HG03354 (cell line): ENCODE data around the gene CD81.

Experiments
- ATAC-seq: cut with Tn5 transposase; IDR thresholded peaks from one replicate; pipeline ENCODE4 v1.9.1; 2021; ENCODE audit warnings: mild to moderate bottlenecking; ENCODE audit not compliant: unreplicated experiment, poor library complexity, severe bottlenecking

Gene CD81

DNA sequence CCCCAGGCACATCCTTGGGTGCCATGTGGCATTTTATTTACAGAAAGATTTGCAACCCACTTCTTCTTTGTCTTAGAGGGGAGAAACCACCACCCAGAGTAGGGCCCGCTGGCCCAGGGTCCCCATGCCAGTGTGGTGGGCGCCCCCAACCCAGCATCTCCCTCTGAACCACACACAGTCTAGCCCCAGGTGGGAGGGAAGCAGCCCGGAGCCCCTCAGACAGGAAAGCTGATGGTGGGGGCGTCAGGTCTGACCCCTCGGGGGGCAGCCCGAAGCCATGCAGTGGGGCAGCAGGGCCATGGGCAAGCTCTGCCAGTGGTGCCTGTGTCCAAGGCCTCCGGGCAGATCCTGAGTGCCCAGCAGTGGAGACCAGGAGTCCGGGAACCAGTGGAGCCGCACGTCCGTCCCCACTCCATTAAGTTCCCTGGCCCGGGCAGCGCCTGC, 55.5 kb downstream of the CD81 start:
- no peak for ATAC-seq

DNA sequence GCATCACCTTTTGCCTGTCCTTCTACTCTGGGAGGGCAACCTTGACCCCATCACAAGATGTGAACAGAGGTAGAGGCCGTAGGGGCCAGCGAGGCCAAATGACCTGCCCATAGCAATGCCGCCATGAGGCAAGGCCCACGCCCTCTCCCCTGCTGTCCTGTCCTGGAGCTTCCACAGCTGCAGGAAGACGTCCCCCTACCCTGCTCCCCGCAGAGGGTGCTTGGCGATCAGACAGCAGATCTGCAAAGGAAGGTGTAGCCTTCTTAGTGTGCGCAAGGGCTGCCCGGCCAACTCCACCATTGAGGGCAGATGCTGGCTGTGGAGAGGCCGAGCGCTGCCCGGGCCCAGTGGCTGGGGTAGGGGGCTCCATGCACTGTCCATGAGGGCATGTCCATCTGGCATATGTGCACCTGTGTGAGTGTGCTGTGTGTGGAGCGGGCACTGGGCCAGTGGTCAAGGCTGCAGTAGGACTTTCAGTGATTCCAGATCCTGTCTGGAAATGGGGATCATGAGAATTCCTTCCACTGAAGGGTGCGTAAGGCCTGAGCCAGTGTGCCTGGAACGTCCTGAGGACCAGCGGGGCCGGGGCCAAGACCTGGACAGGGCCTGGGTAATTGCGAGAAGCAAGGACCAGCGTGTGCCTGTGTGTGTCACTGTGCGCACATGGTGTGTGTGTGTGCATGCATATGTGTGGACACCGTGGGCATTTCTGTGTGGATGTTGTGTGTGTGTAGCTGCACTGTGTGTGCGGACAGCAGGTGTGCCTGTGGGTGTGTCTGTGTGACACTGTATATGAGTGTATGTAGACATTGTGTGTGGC, 56.2 kb downstream of the CD81 start:
- no peak for ATAC-seq

DNA sequence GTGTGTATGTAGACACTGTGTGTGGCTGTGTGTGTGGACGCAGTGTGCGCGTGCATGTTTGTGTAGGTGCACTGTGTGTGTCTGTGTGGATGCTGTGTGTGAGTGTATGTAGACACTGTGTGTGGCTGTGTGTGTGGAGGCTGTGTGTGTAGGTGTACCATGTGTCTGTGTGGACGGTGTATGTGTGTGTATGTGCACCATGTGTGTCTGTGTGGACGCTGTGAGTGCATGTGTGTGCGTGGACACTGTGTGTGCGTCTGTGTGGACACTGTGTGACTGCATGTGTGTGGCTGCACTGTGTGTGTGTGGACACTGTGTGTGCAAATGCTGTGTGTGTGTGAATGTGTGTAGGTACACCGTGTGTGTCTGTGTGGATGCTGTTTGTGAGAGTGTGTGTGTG, 56.9 kb downstream of the CD81 start:
- ATAC-seq, result no peak

DNA sequence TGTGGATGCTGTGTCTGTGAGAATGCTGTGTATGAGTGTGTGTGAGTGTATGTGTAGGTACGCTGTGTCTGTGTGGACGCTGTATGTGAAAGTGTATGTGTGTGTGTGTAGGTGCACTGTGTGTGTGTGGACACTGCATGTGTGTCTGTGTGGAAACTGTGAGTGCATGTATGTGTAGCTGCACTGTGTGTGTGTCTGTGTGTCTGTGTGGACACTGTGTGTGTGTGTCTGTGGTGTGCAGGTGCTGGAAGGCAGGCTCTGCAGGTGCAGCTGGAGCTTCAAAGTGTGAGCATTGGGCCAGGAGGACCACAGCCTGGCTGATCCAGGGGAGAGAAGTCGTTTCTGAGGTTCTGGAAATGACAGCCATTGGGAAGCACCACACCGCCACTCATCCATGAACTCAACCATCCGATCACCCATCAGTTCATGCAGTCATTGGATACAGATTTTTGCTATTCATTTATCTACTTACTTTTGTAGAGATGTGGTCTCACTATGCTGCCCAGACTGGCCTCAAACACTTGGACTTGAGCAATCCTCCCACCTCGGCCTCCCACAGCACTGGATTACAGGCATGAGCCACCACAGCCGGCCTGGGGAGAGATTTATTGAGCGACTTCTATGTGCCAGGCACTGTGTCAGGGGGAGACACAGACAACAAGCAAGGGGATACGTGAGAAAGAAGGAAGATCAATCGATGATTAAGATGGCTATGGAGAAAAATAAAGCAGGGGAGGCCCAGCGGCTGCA, 57.6 kb downstream of the CD81 start:
- no peak for ATAC-seq

DNA sequence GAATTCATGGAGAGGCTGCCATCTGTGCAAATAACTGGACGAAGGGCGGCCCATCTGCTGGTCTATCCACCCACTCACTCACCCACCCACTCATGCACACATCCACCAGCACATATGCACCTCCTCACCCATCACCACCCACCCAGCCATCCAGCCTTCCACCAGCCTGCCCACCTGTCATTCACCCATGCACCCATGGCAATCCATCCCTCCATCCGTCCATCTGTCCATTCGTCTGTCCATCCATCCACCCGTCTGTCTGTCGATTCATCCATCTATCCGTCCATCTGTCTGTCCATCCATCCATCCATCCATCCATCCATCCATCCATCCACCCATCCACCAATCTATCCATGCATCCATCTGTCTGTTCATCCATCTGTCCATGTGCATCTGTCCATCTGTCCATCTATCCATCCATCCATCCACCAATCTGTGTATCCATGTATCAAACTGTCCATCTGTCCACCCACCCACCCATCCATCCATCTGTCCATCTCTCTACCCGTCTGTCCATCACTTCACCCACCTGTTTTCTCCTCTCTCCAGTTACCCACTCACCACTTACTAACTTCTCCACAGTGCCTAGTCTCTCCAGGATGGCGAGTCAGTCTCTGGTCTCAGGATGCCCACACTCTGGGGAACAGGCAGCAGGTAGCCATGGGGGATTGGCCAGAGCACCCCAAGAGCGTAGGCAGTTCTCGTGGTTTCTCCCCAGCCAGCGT, 58.3 kb downstream of the CD81 start:
- no peak for ATAC-seq

DNA sequence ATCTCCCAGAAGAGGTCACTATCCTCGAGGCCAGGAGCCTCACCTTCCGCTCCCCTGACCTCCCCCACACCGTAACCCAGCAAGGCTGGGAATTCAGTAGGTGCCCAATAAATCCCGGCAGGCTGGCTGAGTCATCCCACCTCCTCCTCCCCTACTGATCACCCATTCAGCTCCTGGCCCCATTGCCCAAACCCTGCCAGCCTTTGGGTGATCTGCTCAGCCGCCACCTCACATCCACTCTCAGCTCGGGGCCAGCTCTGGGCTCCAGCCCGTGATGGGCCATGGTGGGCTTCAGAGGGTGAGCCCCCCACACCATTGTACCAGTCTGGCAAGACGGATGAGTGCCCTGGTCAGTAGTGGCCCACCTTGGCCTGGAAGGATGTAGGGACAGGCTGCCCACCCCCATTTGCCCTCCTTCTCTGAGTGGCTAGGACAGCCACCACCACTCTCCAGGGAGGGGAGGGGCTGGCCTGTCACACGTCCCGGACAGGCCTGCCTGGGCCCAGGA, 59.0 kb downstream of the CD81 start:
- ATAC-seq, result no peak

DNA sequence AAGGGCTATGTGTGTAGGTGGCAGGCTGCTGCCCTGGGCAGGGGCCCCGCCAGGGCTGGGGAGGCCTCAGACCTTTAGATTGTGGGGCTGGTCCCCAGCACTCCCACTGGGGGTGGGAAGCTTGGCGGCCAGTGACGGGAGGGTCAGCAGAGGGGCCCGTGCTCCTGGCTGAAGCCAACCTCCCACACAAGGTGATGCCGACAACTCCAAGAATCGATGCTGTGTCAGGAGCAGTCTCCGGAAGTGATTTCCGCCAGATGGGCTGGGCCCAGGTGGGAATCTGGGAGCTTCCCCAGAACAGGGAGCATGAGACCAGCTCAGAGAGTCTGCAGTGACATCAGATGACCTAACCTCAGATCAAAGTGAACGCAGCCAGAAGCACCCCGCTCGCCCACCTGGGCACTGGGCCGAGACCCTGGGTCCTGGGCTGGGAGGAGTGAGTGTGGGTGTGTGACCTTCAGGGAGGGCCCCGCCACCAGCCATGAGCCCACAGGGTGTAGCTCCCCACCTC, 59.5 kb downstream of the CD81 start:
- ATAC-seq, result no peak

DNA sequence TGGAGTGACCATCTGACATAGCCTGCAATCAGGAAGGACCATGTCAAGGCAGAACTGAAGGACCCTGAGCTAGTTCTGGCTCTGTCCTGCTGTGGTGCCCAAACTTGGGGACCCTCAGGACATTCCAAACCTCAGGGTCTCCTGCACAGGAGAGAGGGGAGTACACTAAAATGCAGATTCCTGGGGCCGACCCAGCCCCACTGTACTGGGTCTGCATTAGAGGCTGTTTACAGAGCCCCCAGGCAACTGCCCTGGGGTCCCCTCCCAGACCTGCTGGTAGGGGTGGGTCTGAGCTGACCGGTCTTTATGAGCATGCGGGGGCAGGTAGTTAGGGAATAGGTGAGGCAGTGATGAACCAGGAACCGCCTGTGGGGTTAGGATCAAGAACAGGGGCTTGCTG, 60.4 kb downstream of the CD81 start:
- no peak for ATAC-seq

DNA sequence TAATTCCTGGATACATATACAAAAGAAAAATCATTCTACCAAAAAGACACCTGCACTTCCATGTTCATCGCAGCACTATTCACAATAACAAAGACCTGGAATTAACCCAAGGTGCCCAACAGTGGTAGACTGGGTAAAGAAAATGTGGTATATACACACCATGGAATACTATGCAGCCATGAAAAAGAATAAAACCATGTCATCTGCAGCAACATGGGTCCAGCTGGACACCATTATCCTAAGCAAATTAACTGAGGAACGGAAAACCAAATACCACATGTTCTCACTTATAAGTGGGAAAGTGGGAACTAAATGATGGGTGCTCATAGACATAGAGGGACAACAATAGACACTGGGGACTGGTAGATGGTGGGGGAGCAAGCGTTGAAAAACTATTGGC, 62.7 kb downstream of the CD81 start:
- no peak for ATAC-seq

DNA sequence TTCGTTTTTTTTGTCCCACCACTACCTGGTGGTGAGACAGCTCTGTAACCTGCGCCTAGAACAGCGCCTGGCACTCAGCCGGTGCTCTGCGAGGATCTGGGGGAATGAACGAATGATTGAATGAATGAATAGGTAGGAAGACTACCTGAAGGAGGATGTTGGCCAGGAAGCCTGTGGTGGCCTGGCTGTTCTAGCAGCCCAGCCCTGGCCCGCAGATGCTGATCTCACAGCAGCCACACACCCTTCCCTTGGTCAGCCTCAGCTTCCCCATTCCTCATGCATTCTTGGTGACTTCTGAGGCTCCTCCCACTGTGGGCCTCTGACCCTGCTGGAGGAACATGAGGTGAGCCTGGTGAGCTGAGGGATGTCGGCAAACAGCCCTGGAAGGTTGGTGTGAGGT, 63.5 kb downstream of the CD81 start:
- ATAC-seq, result no peak

DNA sequence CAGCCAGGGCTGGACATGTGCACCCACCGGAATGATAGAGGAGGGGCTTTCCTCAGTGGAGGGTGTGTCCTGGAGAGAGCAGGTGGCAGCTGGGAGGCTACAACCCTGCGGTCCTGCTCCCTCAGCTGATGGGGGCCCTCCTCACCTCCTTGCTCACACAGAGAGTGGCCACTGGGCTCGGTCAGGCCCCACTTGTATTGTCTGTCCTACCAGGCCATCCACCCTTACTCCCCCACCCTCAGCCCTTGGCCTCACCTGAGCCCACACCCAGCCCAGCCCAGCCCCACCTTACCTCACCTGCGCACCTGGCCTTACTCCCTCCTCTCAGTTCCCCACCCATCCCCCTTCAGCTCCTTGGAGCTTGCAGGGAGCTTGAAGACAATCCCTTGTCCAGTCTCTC, 64.1 kb downstream of the CD81 start:
- ATAC-seq, result no peak

DNA sequence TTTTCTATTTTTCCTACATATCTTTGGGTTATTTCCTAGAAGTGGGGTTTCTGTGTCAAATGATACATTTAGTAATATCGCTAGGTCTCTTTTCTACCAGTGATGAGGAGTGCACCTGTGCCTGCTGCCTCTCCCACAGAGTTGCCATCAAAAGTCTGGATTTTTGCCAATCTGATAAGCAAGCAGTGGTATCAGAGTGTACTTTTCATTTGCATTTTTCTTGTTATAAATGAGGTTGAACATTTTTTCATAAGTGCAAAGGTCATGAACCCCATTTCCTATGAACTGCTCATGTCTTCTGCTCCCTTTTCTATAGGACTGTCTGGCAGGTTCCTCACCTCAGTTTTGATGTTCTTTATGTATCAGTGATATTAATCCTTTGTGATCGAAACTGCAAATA, 65.5 kb downstream of the CD81 start:
- ATAC-seq, result no peak

DNA sequence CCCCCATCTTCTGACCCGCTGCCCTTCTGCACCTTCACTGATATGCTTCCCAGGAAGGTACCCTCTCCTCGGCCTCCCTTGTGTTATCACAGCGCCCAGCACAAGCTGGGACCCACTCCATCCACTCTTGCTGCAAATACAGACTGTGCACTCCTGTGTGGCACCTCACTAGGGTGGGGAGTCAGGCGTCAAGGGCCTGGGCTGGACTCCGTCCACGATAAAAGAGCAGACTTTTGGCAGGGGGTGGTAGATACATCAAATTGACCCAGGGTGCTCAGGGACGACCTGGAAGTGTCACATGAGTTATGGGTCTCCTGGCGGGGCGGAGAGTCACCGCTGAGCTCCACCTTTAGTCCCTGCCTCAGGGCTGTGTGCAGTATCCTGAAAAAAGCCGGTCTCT, 66.3 kb downstream of the CD81 start:
- no peak for ATAC-seq

DNA sequence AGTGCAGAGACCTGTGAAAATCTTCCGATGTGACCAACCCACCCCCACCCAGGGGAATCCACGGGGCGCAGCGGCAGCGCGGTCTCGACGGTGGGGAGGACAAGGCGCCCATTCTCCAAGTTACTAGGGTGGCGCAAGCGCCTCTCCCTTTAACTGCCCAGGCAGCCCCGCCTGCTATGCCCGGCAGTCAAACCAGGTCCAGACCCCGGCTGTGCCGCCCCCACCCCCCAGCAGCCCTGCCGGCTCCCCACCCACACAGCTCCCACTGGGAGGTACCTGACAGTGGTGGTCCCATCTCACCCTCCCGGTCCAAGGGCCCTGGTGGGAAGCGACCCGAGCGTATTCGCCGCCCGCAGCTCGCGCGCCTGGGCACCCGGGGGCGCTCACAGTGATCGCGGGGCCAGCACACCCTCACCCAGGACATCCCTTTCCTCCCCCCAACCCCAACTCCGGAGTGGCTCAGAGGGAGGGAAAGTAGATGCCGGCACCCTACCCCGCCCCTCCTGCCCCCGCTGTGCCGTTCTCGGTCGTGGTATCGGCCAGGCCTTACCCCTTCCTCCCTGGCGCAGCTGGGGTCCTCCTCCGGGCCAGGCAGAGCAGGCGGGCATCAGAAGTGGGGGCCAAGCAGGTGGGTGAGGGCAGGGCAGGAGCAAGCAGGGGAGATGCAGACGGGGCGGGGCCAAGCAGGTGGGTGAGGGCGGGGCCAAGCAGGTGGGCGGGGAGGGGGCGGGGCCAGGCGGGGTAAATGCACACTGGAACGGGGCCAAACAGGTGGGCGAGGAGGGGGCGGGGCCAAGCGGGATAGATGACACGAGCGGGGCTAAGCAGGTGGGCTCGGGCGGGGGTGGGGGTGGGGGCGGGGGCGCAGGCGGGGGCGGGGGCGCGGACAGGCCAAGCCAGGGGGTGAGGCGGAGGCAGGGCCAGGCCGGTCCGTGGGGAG, 67.0 kb downstream of the CD81 start, which contains the start of gene TRPM5:
Gene TRPM5, minus strand, starts transcription at position 634 of the 940 bp plus-strand sequence. CDS start 21,478 bp downstream, outside the sequence.
- no peak for ATAC-seq

DNA sequence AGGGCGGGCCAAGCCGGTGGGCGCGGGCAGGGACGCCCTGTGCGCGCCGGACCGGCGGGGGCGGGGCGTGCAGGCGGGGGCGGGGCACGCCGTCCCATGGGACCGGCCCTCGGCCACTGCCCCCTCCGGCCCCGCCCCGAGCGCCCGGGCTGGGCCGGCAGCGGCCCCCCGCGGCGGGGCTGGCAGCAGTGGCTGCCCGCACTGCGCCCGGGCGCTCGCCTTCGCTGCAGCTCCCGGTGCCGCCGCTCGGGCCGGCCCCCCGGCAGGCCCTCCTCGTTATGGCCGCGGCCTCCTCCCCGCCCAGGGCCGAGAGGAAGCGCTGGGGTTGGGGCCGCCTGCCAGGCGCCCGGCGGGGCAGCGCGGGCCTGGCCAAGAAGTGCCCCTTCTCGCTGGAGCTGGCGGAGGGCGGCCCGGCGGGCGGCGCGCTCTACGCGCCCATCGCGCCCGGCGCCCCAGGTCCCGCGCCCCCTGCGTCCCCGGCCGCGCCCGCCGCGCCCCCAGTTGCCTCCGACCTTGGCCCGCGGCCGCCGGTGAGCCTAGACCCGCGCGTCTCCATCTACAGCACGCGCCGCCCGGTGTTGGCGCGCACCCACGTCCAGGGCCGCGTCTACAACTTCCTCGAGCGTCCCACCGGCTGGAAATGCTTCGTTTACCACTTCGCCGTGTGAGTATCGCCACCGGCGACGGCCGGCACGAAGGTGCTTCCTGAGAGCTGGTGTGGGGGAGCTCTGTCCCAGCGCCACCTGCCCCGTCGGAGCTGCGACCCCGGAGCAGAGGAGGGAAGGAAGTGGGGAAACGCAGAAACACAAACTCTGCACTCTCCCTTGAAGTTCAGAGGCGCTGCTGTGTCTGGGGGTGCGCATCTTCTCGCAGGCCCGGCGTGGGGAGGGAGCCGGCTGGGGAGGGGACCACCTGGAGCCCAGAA, 68.0 kb downstream of the CD81 start, which contains the start of gene KCNQ1:
Gene KCNQ1, plus strand, starts transcription at position 188 of the 925 bp plus-strand sequence. Its CDS starts 91 bp downstream, at position 279.
- ATAC-seq, result no peak

DNA sequence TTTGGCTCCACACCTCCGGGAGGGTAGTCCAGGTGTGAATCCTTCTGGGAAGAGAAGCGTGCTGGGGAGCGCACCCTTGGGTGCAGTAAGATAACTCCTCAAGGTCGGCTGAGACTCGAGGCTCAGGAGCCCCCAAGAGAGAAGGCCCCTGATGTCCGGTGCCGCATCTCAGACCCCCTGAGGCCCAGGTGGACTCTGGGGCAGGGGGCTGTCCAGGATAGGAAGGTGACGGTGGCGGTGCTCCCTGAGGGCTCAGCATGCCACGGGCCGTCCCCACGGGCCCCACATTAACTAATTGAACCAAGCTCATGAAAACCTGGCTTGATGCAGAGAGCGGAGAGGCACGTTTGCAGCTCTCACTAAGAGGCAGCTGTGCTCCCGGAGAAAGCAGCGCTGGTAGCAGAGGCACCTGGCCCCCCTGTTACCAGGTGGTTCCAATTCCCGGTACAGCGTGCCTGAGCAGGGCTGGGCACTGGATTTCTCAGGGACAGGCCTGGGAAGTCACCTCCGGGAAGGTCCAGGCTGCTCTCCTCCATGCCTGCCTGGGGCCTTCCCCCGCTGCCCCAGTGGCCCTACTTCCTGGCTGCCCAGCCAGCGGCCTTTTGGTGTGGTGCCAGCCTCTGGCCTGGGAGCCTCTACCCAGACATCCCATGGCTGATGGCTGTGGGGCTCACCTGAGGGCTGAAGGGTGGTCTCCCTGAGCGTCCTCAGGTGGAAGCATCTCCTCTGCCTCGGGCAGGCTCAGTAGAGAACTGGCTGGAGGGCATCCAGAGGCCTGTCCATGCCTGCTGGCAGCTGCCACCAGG, 68.8 kb downstream of the CD81 start:
- no peak for ATAC-seq
